CD4-positive, CD25-positive, alpha-beta regulatory T cell (primary cell): Measurements from ENCODE around the gene TMEM50A. TPM values are rescaled to one million over a fixed set of nuclear protein-coding genes. Genes with fewer than 3 reads are reported as not detected.
"Not testable (repeated sequence)": the region's sequence is repeated elsewhere in the genome, so short reads cannot be mapped to it uniquely, and the experiment has no call there.

Experiments used
- ATAC-seq, 2 donors: fragments of 150-1000 bp; cut with Tn5 transposase; one replicate each; pipeline ENCODE4 v1.10.0; 2021; ENCODE audit warnings: low read depth in 2 of 2, moderate number of reproducible peaks in 2 of 2, moderate library complexity in 1 of 2
- DNase-seq, 3 donors: peaks; one replicate each; pipeline versions ENCODE4 v3.0.0 to v3.0.0-alpha.2; 2012 to 2022; ENCODE audit warnings: mixed read lengths in 1 of 3
- H3K27ac ChIP-seq: one replicate; pipeline ENCODE4 v1.7.0; 2013; ENCODE audit warnings: mild to moderate bottlenecking, low read length; ENCODE audit not compliant: insufficient read depth, poor library complexity, severe bottlenecking
- H3K27me3 ChIP-seq: one replicate; pipeline ENCODE4 v1.7.0; 2013; ENCODE audit warnings: low read length; ENCODE audit not compliant: control insufficient read depth, insufficient read depth
- H3K36me3 ChIP-seq: one replicate; pipeline ENCODE4 v1.7.0; 2013; ENCODE audit warnings: mild to moderate bottlenecking, low read length, moderate library complexity; ENCODE audit not compliant: control insufficient read depth, insufficient read depth
- H3K4me1 ChIP-seq: 2 replicates; pipeline ENCODE4 v1.7.0; 2013; ENCODE audit warnings: mild to moderate bottlenecking, low read length; ENCODE audit not compliant: insufficient read depth, control insufficient read depth, poor library complexity, severe bottlenecking
- H3K4me3 ChIP-seq: one replicate; pipeline ENCODE4 v1.7.0; 2013; ENCODE audit warnings: low read depth, mild to moderate bottlenecking, low read length, moderate library complexity
- H3K9me3 ChIP-seq, 2 experiments: 1 replicate in 1 of 2; 2 replicates in 1 of 2; pipeline ENCODE4 v1.7.0; 2013; ENCODE audit warnings: low read length in 2 of 2, mild to moderate bottlenecking in 1 of 2, moderate library complexity in 1 of 2; ENCODE audit not compliant: control insufficient read depth in 2 of 2
- H3K27ac Mint-ChIP-seq, 3 donors: one replicate each; pipeline ENCODE4 v1.8.0; 2020 to 2022; ENCODE audit warnings: mild to moderate bottlenecking in 3 of 3, mixed read lengths in 3 of 3, moderate library complexity in 2 of 3
- H3K27me3 Mint-ChIP-seq: one replicate; pipeline ENCODE4 v1.8.0; 2022; ENCODE audit warnings: mild to moderate bottlenecking, mixed read lengths
- H3K36me3 Mint-ChIP-seq: one replicate; pipeline ENCODE4 v1.8.0; 2020; ENCODE audit warnings: mixed read lengths
- H3K4me1 Mint-ChIP-seq, 4 donors: one replicate each; pipeline ENCODE4 v1.8.0; 2020 to 2022; ENCODE audit warnings: mixed read lengths in 4 of 4, mild to moderate bottlenecking in 1 of 4
- H3K4me3 Mint-ChIP-seq, 4 donors: one replicate each; pipeline ENCODE4 v1.8.0; 2020 to 2022; ENCODE audit warnings: mild to moderate bottlenecking in 4 of 4, mixed read lengths in 4 of 4, moderate library complexity in 3 of 4
- H3K9me3 Mint-ChIP-seq, 7 donors: one replicate each; pipeline ENCODE4 v1.8.0; 2020 to 2022; ENCODE audit warnings: mixed read lengths in 7 of 7, mild to moderate bottlenecking in 3 of 7, moderate library complexity in 2 of 7
- polyA plus RNA-seq, 4 donors: library from polyadenylated mRNA; unstranded; fragments of 300-500 nt; fragmentation: Illumina TruSeq; gene quantifications; one replicate each; pipeline ENCODE4 v1.2.3, GENCODE V29; 2021
- total RNA-seq: library from RNA; stranded (reverse); gene quantifications from one replicate; pipeline ENCODE4 v1.2.3, GENCODE V29; 2022

Gene TMEM50A
- total RNA-seq: 127 TPM
- 100 to 1,000 TPM; 201 to 326 (median 266) TPM for polyA plus RNA-seq

DNA sequence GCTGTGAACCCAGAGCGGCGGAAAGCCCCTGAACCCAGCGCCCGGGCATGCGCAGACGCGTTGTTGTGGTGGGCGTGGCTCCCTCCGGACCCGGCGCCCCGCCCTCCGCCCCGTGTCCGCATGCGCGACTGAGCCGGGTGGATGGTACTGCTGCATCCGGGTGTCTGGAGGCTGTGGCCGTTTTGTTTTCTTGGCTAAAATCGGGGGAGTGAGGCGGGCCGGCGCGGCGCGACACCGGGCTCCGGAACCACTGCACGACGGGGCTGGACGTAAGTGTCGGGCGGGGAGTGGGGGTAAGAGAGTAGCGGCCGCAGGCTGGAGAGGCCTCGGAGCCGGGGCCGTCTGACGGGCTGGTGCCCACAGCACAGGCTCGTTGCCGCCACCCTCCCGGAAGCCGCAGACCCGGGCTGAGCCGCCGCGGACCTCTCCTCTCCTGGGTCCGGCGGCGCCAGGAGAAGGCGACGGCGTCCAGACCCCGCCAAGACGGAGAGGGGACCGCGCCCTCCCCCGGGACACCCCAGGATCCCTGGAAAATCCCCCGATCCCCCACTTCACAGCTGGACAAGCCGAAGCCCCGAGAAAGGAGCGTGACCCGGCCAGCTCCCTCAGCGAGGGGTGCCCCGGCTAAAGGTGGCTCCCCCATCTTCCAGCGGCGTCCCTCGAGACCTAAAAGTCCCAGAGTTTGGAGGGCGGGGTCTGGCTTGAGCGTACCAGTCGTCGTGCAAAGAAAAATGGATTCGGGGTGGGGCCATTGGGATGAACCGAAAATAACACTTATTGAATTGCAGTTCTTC lies at the start of gene TMEM50A:
TMEM50A (plus strand) TSS at position 147 of the 794 bp plus-strand sequence. CDS start 2,153 bp downstream, outside the sequence.
- H3K4me1 ChIP-seq: peaks cover 32% of the 10 kb centered on the region
- peaks cover 23 to 56% (median 34%) of the 10 kb centered on the region in 4 donors for H3K4me1 Mint-ChIP-seq
- ATAC-seq: peak; percentile 75 to 80

DNA sequence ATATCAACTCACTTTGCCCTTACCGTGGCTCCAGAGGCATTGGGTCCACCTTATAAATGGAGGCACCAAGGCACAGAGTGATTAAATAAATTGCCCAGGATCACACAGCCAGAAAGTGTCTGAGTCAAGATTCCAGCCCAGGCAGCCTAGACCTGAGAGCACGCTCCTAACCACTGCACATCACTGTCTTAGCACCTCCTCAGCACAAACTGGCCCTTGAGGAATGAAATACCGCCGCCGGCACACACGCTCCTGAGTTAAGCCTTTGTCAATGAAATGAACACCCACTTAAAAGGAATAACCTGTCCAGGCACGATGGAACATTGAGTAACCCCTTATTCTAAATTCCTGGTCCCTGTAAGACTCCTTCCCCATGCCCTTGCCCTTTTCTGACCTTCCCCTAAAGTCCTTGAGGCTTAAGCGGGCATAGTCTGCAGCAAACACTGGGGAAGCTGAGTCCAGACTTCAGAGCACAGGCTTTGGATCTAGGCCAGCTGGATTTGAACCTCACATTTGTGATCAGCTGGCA lies 49.5 kb upstream of the TMEM50A start:
- not testable (repeated sequence) for H3K4me3 Mint-ChIP-seq, H3K27ac Mint-ChIP-seq, H3K9me3 Mint-ChIP-seq

More for the DNA sequence above, at the start of gene TMEM50A:
- H3K27me3 ChIP-seq: no peaks in the 10 kb centered on the region
- peaks cover 6% of the 10 kb centered on the region for H3K36me3 Mint-ChIP-seq
- H3K27me3 Mint-ChIP-seq: no peaks in the 10 kb centered on the region
- peak within 1 kb of the TSS; percentile 97 for H3K4me3 ChIP-seq
- H3K36me3 ChIP-seq: peaks cover 10% of the 10 kb centered on the region
- H3K9me3 ChIP-seq: no peaks in the 10 kb centered on the region
- H3K9me3 Mint-ChIP-seq: no peaks in the 10 kb centered on the region
- H3K4me3 Mint-ChIP-seq: peak within 1 kb of the TSS; percentile 88 to 98 (median 96)
- peak; percentile 85 to 91 (median 86) for DNase-seq
- H3K27ac Mint-ChIP-seq: peak within 1 kb of the TSS; percentile 94 to 97 (median 96)
- peak within 1 kb of the TSS; percentile 94 for H3K27ac ChIP-seq

DNA sequence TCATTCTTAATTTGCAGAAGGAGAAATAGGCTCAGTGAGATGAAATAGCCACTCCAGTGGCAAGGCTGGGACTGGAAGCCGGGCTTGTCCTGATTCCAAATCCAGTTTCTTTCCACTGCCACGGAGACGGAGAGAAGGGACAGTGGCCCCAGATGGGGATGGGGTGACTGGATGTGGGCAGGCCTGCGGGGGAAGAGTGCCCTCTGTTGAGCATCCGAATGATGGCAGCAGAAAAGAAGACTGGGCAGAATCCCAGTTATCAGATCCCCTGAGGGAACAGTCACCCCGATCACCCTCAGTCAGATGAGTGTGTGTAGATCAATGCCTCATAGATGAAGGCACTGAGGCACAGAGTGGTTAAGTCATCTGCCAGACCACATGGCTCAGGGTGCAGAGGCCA lies 48.1 kb upstream of the TMEM50A start:
- not testable (repeated sequence) for H3K9me3 ChIP-seq, H3K9me3 Mint-ChIP-seq, H3K27me3 ChIP-seq, H3K27ac ChIP-seq, H3K36me3 Mint-ChIP-seq, H3K27me3 Mint-ChIP-seq, ATAC-seq, DNase-seq, H3K36me3 ChIP-seq, H3K4me3 ChIP-seq, H3K4me1 Mint-ChIP-seq, H3K4me3 Mint-ChIP-seq, H3K4me1 ChIP-seq
- H3K27ac Mint-ChIP-seq: peak overlapping the region in 1 of 3 donors; percentile 29

More for the DNA sequence above, 49.5 kb upstream of the TMEM50A start:
- H3K27me3 ChIP-seq, H3K4me1 ChIP-seq, DNase-seq, H3K4me1 Mint-ChIP-seq, H3K4me3 ChIP-seq, ATAC-seq, H3K27ac ChIP-seq, H3K9me3 ChIP-seq, H3K36me3 Mint-ChIP-seq, H3K27me3 Mint-ChIP-seq, H3K36me3 ChIP-seq: not testable (repeated sequence)

DNA sequence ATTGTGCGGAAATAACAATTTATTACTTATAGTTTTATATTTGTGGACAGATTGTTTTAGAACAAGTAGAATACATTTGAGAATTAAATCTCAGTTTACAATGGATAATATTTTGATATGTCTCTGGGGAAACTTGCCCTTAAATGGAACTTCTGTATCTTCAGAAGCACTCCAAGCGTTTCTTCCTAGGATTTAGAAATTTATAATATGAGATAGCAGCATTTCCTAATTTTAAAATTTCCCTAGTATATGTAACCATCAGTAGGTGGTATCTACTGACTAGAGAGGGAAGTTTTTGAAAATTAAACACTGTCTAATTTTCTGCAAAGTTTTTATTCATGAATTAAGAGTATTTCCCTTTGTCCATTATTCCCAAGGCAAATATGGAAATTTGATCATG lies 44.7 kb upstream of the TMEM50A start:
- H3K4me1 ChIP-seq, H3K27me3 Mint-ChIP-seq: not testable (repeated sequence)

DNA sequence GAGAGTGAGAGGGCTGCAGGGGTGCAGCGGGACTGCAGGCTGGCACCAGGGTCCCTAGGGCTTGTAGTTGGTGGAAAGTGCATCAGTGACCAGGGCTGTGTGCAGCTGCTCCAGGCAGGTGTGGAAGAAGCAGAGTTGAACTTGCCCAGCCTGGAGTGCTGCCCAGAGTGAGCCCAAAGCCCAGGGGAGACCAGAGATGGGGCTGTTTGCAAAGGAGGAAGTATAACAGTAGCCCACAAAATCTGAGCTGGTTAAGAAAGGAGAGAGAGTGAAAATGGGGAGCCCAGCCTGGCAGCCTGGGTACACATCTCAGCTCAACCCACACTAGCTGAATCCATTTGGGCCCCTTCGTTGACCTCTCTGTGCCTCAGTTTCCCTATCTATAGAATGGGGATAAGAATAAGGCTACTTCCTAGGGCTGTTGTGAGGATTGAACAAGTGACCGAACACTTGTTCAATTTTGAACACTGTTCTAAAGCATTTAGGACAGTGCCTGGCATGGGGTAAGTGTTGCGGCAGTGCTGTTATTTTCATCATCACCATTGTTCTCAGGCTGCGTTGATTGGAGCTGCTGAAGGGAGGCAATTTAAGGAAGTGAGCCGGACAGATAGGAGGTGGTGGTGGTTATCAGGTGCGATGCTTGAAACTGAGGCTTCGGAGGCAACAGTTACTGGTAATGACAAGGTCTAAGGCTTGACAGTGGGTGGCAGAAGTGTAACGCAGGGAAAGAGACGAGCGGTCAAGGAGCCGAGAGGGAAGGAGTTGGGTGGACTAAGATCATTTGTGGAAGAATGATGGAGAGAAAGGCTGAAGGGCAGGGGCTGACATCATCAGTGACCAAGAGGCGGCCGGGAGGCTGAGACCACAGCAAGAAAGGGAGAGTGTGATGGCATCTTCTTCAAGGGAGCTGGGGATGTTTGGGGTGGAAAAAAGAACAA lies 43.0 kb upstream of the TMEM50A start:
- H3K36me3 Mint-ChIP-seq, H3K4me3 ChIP-seq, H3K4me1 ChIP-seq, H3K27ac ChIP-seq, H3K9me3 ChIP-seq, DNase-seq, H3K36me3 ChIP-seq, H3K9me3 Mint-ChIP-seq, H3K27me3 ChIP-seq, ATAC-seq, H3K4me1 Mint-ChIP-seq, H3K27ac Mint-ChIP-seq, H3K4me3 Mint-ChIP-seq, H3K27me3 Mint-ChIP-seq: not testable (repeated sequence)

More for the DNA sequence above, 44.7 kb upstream of the TMEM50A start:
- H3K4me3 ChIP-seq, H3K27ac Mint-ChIP-seq, H3K36me3 Mint-ChIP-seq, H3K9me3 Mint-ChIP-seq, H3K27ac ChIP-seq, H3K4me1 Mint-ChIP-seq, H3K9me3 ChIP-seq, H3K4me3 Mint-ChIP-seq, DNase-seq, ATAC-seq, H3K36me3 ChIP-seq, H3K27me3 ChIP-seq: not testable (repeated sequence)

DNA sequence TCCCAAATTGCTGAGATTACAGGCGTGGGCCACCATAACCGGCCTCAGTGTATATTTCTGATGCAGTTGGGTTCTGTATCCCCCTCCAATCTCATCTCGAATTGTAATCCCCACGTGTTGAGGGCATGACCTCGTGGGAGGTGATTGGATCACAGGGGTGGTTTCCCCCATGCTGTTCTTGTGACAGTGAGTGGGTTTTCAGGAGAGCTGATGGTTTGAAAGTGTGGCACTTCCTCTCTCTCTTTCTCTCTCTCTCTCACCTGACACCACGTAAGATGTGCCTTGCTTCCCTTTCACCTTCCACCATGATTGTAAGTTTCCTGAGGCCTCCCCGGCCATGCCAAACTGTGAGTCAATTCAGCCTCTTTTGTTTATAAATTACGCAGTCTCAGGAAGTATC lies 41.6 kb upstream of the TMEM50A start:
- H3K9me3 Mint-ChIP-seq, H3K36me3 ChIP-seq, DNase-seq, H3K27me3 ChIP-seq, H3K4me3 Mint-ChIP-seq, H3K4me1 ChIP-seq, H3K27ac ChIP-seq, ATAC-seq, H3K36me3 Mint-ChIP-seq, H3K27me3 Mint-ChIP-seq, H3K4me3 ChIP-seq, H3K9me3 ChIP-seq, H3K4me1 Mint-ChIP-seq, H3K27ac Mint-ChIP-seq: not testable (repeated sequence)

DNA sequence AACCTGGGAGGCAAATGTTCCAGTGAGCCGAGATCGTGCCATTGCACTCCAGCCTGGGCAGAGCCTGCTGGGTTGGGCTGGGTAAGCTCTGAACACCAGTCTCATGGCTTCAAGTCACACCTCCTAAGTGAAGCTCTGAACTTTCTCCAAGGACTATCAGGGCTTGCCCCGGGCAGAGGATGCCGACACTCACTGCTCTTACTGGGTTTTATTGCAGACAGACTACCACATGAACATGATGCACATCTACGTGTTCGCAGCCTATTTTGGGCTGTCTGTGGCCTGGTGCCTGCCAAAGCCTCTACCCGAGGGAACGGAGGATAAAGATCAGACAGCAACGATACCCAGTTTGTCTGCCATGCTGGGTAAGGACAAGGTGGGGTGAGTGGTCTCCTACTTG lies 37.4 kb upstream of the TMEM50A start:
- H3K27ac ChIP-seq, H3K27ac Mint-ChIP-seq, H3K36me3 ChIP-seq, H3K27me3 ChIP-seq, H3K4me3 Mint-ChIP-seq, H3K4me3 ChIP-seq, ATAC-seq, DNase-seq, H3K4me1 Mint-ChIP-seq, H3K9me3 ChIP-seq, H3K27me3 Mint-ChIP-seq, H3K9me3 Mint-ChIP-seq, H3K4me1 ChIP-seq, H3K36me3 Mint-ChIP-seq: not testable (repeated sequence)
